Esophagus muscularis mucosa (tissue), 4 donors: ENCODE measurements around the gene LMNTD1.

ENCODE experiments used
- CTCF ChIP-seq, 3 experiments: fragments of 200-600 bp in 2 of 3; fragments of 450-650 bp in 1 of 3; sonication (generic) in 2 of 3; IDR thresholded peaks; one replicate each; pipeline ENCODE4 v1.5.1; 2017 to 2019; ENCODE audit warnings: antibody characterized with exemption in 3 of 3, mild to moderate bottlenecking in 2 of 3, moderate library complexity in 1 of 3
- EP300 ChIP-seq: sonication (generic); formaldehyde crosslinking; IDR thresholded peaks from one replicate; pipeline ENCODE4 v1.6.1; 2017; ENCODE audit warnings: antibody characterized with exemption
- POLR2A ChIP-seq: fragments of 450-650 bp; IDR thresholded peaks from one replicate; pipeline ENCODE4 v1.6.1; 2017; ENCODE audit warnings: antibody characterized with exemption, moderate library complexity, mild to moderate bottlenecking, low read depth

GRCh38 chr12:25455696-25456095 is 97.4 kb downstream of the LMNTD1 start:
- TF ChIP-seq CTCF (IDR thresholded peaks at IDR 0.05): no peak
- TF ChIP-seq POLR2A: no peak
- no peak for TF ChIP-seq EP300
